Measurements from ENCODE around the gene GTF2IRD1. TPM values are rescaled to one million over a fixed set of nuclear protein-coding genes. Genes with fewer than 3 reads are reported as not detected.

The GTF2IRD1 gene
- total and polyA plus RNA-seq, 9 of the 15 experiments (the other 6 are each of a cell fraction or from before 2014, with no cell fraction given): 9.1 to 30.2 (median 14.0) TPM

GRCh38 chr7:74568658-74569057 is 115.0 kb downstream of the GTF2IRD1 start:
- Histone ChIP-seq H3K9ac (ENCODE audit: insufficient read depth in 1 of 2, low read depth in 2 of 2, low read length in 2 of 2) (peak overlapping the region in 1 of 2 experiments; percentile 87; a peak in 2 of 4 replicates), H3K36me3 (ENCODE audit: control insufficient read depth, insufficient read depth, low read length) (peaks cover 3% of the 10 kb centered on the region; the same call in 1 of the 3 replicates), H4K20me1 (replicated peaks; ENCODE audit: control insufficient read depth, insufficient read depth, low read length) (0 out of 2 replicates have a peak, but pooled peaks cover 3% of the 10 kb centered on the region), H3K4me3 (no peak overlapping the region), H3K27me3 (ENCODE audit: control insufficient read depth in 2 of 2, insufficient read depth in 2 of 2, low read length in 2 of 2) (no peaks in the 10 kb centered on the region), H3K4me2 (ENCODE audit: insufficient read depth, low read length) (no peak overlapping the region), H3K9me3 (replicated peaks; ENCODE audit: control insufficient read depth, insufficient read depth, low read depth, low read length) (no peaks in the 10 kb centered on the region), H2AFZ (ENCODE audit: low read depth, low read length) (no peak overlapping the region), H3K79me2 (ENCODE audit: control insufficient read depth, insufficient read depth, low read length) (no peaks in the 10 kb centered on the region), H3K27ac (ENCODE audit: extremely low read depth, low read depth, low read length) (no peak overlapping the region), H3K4me1 (replicated peaks in 1 of 2; ENCODE audit: control insufficient read depth in 2 of 2, insufficient read depth in 2 of 2, low read length in 2 of 2) (peaks cover 9 to 19% of the 10 kb centered on the region in 2 experiments; a peak in 4 of 5 replicates), H3K9me1 (ENCODE audit: control insufficient read depth, insufficient read depth, low read length) (no peaks in the 10 kb centered on the region)
- WGBS (ENCODE audit: insufficient coverage, low coverage, missing lambda C conversion rate): 34% methylated on average over 4 of the region's 5 CpGs
- FAIRE-seq: no peak
- BruUV-seq (replicated peaks): no TSS peak
- CTCF ChIA-PET (ENCODE audit: low intra/inter-chr PET ratio): no interaction called here
- DNase-seq (ENCODE audit: extremely low read depth in 1 of 4, low spot score in 3 of 4): no peak
- TF ChIP-seq ZNF780A (CRISPR knock-in tag; IDR thresholded peaks at IDR 0.05) (no peak), LARP7 (IDR thresholded peaks at IDR 0.05) (no peak), ZBTB7A (IDR thresholded peaks at IDR 0.05; ENCODE audit: borderline replicate concordance, control insufficient read depth, low read depth, low read length) (no peak), XRCC3 (IDR thresholded peaks at IDR 0.05) (no peak), ZNF224 (CRISPR knock-in tag; IDR thresholded peaks at IDR 0.05) (no peak), MTA2 (IDR thresholded peaks at IDR 0.05; ENCODE audit: low read depth) (no peak), KHSRP (IDR thresholded peaks at IDR 0.05) (no peak), BRD4 (IDR thresholded peaks at IDR 0.05) (no peak), IRF2 (CRISPR knock-in tag; IDR thresholded peaks at IDR 0.05) (no peak), CBFA2T3 (IDR thresholded peaks at IDR 0.05) (no peak), KDM1A (IDR thresholded peaks at IDR 0.05) (no peak)
- TF ChIP-seq, protein P1, sequence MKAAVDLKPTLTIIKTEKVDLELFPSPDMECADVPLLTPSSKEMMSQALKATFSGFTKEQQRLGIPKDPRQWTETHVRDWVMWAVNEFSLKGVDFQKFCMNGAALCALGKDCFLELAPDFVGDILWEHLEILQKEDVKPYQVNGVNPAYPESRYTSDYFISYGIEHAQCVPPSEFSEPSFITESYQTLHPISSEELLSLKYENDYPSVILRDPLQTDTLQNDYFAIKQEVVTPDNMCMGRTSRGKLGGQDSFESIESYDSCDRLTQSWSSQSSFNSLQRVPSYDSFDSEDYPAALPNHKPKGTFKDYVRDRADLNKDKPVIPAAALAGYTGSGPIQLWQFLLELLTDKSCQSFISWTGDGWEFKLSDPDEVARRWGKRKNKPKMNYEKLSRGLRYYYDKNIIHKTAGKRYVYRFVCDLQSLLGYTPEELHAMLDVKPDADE (conservative IDR thresholded peaks at IDR 0.05; ENCODE audit: control insufficient read depth, low read depth, low read length): no peak
- TF ChIP-seq, protein P2, sequence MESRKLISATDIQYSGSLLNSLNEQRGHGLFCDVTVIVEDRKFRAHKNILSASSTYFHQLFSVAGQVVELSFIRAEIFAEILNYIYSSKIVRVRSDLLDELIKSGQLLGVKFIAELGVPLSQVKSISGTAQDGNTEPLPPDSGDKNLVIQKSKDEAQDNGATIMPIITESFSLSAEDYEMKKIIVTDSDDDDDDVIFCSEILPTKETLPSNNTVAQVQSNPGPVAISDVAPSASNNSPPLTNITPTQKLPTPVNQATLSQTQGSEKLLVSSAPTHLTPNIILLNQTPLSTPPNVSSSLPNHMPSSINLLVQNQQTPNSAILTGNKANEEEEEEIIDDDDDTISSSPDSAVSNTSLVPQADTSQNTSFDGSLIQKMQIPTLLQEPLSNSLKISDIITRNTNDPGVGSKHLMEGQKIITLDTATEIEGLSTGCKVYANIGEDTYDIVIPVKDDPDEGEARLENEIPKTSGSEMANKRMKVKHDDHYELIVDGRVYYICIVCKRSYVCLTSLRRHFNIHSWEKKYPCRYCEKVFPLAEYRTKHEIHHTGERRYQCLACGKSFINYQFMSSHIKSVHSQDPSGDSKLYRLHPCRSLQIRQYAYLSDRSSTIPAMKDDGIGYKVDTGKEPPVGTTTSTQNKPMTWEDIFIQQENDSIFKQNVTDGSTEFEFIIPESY (CRISPR knock-in tag; IDR thresholded peaks at IDR 0.05): no peak
- TF ChIP-seq, protein P3, sequence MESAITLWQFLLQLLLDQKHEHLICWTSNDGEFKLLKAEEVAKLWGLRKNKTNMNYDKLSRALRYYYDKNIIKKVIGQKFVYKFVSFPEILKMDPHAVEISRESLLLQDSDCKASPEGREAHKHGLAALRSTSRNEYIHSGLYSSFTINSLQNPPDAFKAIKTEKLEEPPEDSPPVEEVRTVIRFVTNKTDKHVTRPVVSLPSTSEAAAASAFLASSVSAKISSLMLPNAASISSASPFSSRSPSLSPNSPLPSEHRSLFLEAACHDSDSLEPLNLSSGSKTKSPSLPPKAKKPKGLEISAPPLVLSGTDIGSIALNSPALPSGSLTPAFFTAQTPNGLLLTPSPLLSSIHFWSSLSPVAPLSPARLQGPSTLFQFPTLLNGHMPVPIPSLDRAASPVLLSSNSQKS (CRISPR knock-in tag; IDR thresholded peaks at IDR 0.05): no peak
- TF ChIP-seq, protein P4, sequence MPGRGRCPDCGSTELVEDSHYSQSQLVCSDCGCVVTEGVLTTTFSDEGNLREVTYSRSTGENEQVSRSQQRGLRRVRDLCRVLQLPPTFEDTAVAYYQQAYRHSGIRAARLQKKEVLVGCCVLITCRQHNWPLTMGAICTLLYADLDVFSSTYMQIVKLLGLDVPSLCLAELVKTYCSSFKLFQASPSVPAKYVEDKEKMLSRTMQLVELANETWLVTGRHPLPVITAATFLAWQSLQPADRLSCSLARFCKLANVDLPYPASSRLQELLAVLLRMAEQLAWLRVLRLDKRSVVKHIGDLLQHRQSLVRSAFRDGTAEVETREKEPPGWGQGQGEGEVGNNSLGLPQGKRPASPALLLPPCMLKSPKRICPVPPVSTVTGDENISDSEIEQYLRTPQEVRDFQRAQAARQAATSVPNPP (IDR thresholded peaks at IDR 0.05; ENCODE audit: borderline replicate concordance, insufficient read depth, insufficient read length): no peak
- POLR2A ChIA-PET: no interaction called here
- intact Hi-C loops (cut with micrococcal nuclease): loop anchor here (10.0 kb wide), 1 partner anchor 114 kb away; the partner anchor contains the start of gene GTF2IRD1
- no peak for ATAC-seq
- in situ Hi-C loops (cut with MboI): no loop called here
